ENCODE measurements around the gene ME1. TPM values are rescaled to one million over a fixed set of nuclear protein-coding genes. Genes with fewer than 3 reads are reported as not detected.

ME1 gene
- total RNA-seq, 1 donor from 2014 or later, result 2.6 TPM

- Histone ChIP-seq H3K27me3 (ENCODE audit: control insufficient read depth in 3 of 3, insufficient read depth in 3 of 3, low read length in 3 of 3) (no peaks in the 10 kb centered on the region), H3K4me1 (ENCODE audit: control insufficient read depth in 3 of 3, insufficient read depth in 3 of 3, low read length in 3 of 3) (no peaks in the 10 kb centered on the region), H3K9ac (ENCODE audit: low read depth in 1 of 3, low read length in 3 of 3) (no peak overlapping the region), H3K27ac (ENCODE audit: low read depth, low read length) (no peak overlapping the region), H3K36me3 (ENCODE audit: control insufficient read depth in 3 of 3, insufficient read depth in 3 of 3, low read length in 3 of 3) (no peaks in the 10 kb centered on the region), H3K4me3 (ENCODE audit: low read length in 3 of 3) (no peak overlapping the region), H3K9me3 (ENCODE audit: control insufficient read depth in 3 of 3, low read length in 3 of 3) (no peaks in the 10 kb centered on the region)
Measured at GRCh38 chr6:83411731-83412130, 19.1 kb downstream of the ME1 start.

GRCh38 chr6:83403191-83403590 lies 27.7 kb downstream of the ME1 start:
- Histone ChIP-seq H3K4me1 (ENCODE audit: control insufficient read depth in 3 of 3, insufficient read depth in 3 of 3, low read length in 3 of 3) (no peaks in the 10 kb centered on the region), H3K9ac (ENCODE audit: low read depth in 1 of 3, low read length in 3 of 3) (no peak overlapping the region), H3K9me3 (ENCODE audit: control insufficient read depth in 3 of 3, low read length in 3 of 3) (no peaks in the 10 kb centered on the region), H3K27me3 (ENCODE audit: control insufficient read depth in 3 of 3, insufficient read depth in 3 of 3, low read length in 3 of 3) (no peaks in the 10 kb centered on the region), H3K36me3 (ENCODE audit: control insufficient read depth in 3 of 3, insufficient read depth in 3 of 3, low read length in 3 of 3) (peaks cover 2 to 5% (median 3%) of the 10 kb centered on the region in 3 donors), H3K27ac (ENCODE audit: low read depth, low read length) (no peak overlapping the region), H3K4me3 (ENCODE audit: low read length in 3 of 3) (no peak overlapping the region)

- Histone ChIP-seq H3K27ac (ENCODE audit: low read depth, low read length) (no peak overlapping the region), H3K27me3 (ENCODE audit: control insufficient read depth in 3 of 3, insufficient read depth in 3 of 3, low read length in 3 of 3) (no peaks in the 10 kb centered on the region), H3K36me3 (ENCODE audit: control insufficient read depth in 3 of 3, insufficient read depth in 3 of 3, low read length in 3 of 3) (peaks cover 4 to 6% (median 5%) of the 10 kb centered on the region in 3 donors), H3K9me3 (ENCODE audit: control insufficient read depth in 3 of 3, low read length in 3 of 3) (no peaks in the 10 kb centered on the region), H3K4me1 (ENCODE audit: control insufficient read depth in 3 of 3, insufficient read depth in 3 of 3, low read length in 3 of 3) (no peaks in the 10 kb centered on the region), H3K4me3 (ENCODE audit: low read length in 3 of 3) (no peak overlapping the region), H3K9ac (ENCODE audit: low read depth in 1 of 3, low read length in 3 of 3) (no peak overlapping the region)
Measured at GRCh38 chr6:83389606-83390005, 41.2 kb downstream of the ME1 start.

- Histone ChIP-seq H3K36me3 (ENCODE audit: control insufficient read depth in 3 of 3, insufficient read depth in 3 of 3, low read length in 3 of 3) (no peaks in the 10 kb centered on the region), H3K9ac (ENCODE audit: low read depth in 1 of 3, low read length in 3 of 3) (no peak overlapping the region), H3K4me1 (ENCODE audit: control insufficient read depth in 3 of 3, insufficient read depth in 3 of 3, low read length in 3 of 3) (no peaks in the 10 kb centered on the region), H3K9me3 (ENCODE audit: control insufficient read depth in 3 of 3, low read length in 3 of 3) (no peaks in the 10 kb centered on the region), H3K4me3 (ENCODE audit: low read length in 3 of 3) (no peak overlapping the region), H3K27ac (ENCODE audit: low read depth, low read length) (no peak overlapping the region), H3K27me3 (ENCODE audit: control insufficient read depth in 3 of 3, insufficient read depth in 3 of 3, low read length in 3 of 3) (no peaks in the 10 kb centered on the region)
Measured at GRCh38 chr6:83385473-83385872, 45.4 kb downstream of the ME1 start.

GRCh38 chr6:83384751-83385150 lies 46.1 kb downstream of the ME1 start:
- H3K4me3 ChIP-seq (ENCODE audit: low read length in 3 of 3), result no peak overlapping the region
- no peaks in the 10 kb centered on the region for H3K36me3 ChIP-seq (ENCODE audit: control insufficient read depth in 3 of 3, insufficient read depth in 3 of 3, low read length in 3 of 3)
- no peak overlapping the region for H3K9ac ChIP-seq (ENCODE audit: low read depth in 1 of 3, low read length in 3 of 3)
- H3K4me1 ChIP-seq (ENCODE audit: control insufficient read depth in 3 of 3, insufficient read depth in 3 of 3, low read length in 3 of 3), result no peaks in the 10 kb centered on the region
- H3K27me3 ChIP-seq (ENCODE audit: control insufficient read depth in 3 of 3, insufficient read depth in 3 of 3, low read length in 3 of 3), result no peaks in the 10 kb centered on the region
- no peak overlapping the region for H3K27ac ChIP-seq (ENCODE audit: low read depth, low read length)
- no peaks in the 10 kb centered on the region for H3K9me3 ChIP-seq (ENCODE audit: control insufficient read depth in 3 of 3, low read length in 3 of 3)

GRCh38 chr6:83381949-83382348 lies 48.9 kb downstream of the ME1 start:
- no peak overlapping the region for H3K27ac ChIP-seq (ENCODE audit: low read depth, low read length)
- no peaks in the 10 kb centered on the region for H3K36me3 ChIP-seq (ENCODE audit: control insufficient read depth in 3 of 3, insufficient read depth in 3 of 3, low read length in 3 of 3)
- H3K4me3 ChIP-seq (ENCODE audit: low read length in 3 of 3), result no peak overlapping the region
- no peaks in the 10 kb centered on the region for H3K4me1 ChIP-seq (ENCODE audit: control insufficient read depth in 3 of 3, insufficient read depth in 3 of 3, low read length in 3 of 3)
- H3K9ac ChIP-seq (ENCODE audit: low read depth in 1 of 3, low read length in 3 of 3), result no peak overlapping the region
- no peaks in the 10 kb centered on the region for H3K9me3 ChIP-seq (ENCODE audit: control insufficient read depth in 3 of 3, low read length in 3 of 3)
- H3K27me3 ChIP-seq (ENCODE audit: control insufficient read depth in 3 of 3, insufficient read depth in 3 of 3, low read length in 3 of 3), result no peaks in the 10 kb centered on the region

GRCh38 chr6:83378621-83379388 lies 52.0 kb downstream of the ME1 start:
- Histone ChIP-seq H3K4me1 (ENCODE audit: control insufficient read depth in 3 of 3, insufficient read depth in 3 of 3, low read length in 3 of 3) (no peaks in the 10 kb centered on the region), H3K27ac (ENCODE audit: low read depth, low read length) (no peak overlapping the region), H3K9ac (ENCODE audit: low read depth in 1 of 3, low read length in 3 of 3) (no peak overlapping the region), H3K36me3 (ENCODE audit: control insufficient read depth in 3 of 3, insufficient read depth in 3 of 3, low read length in 3 of 3) (no peaks in the 10 kb centered on the region), H3K4me3 (ENCODE audit: low read length in 3 of 3) (no peak overlapping the region), H3K27me3 (ENCODE audit: control insufficient read depth in 3 of 3, insufficient read depth in 3 of 3, low read length in 3 of 3) (no peaks in the 10 kb centered on the region), H3K9me3 (ENCODE audit: control insufficient read depth in 3 of 3, low read length in 3 of 3) (no peaks in the 10 kb centered on the region)

GRCh38 chr6:83371423-83371822 lies 59.4 kb downstream of the ME1 start:
- H3K27ac ChIP-seq (ENCODE audit: low read depth, low read length), result no peak overlapping the region
- no peaks in the 10 kb centered on the region for H3K27me3 ChIP-seq (ENCODE audit: control insufficient read depth in 3 of 3, insufficient read depth in 3 of 3, low read length in 3 of 3)
- H3K4me1 ChIP-seq (ENCODE audit: control insufficient read depth in 3 of 3, insufficient read depth in 3 of 3, low read length in 3 of 3), result peaks cover 0 to 3% (median 2%) of the 10 kb centered on the region in 3 donors
- no peak overlapping the region for H3K9ac ChIP-seq (ENCODE audit: low read depth in 1 of 3, low read length in 3 of 3)
- no peaks in the 10 kb centered on the region for H3K9me3 ChIP-seq (ENCODE audit: control insufficient read depth in 3 of 3, low read length in 3 of 3)
- H3K4me3 ChIP-seq (ENCODE audit: low read length in 3 of 3), result no peak overlapping the region
- no peaks in the 10 kb centered on the region for H3K36me3 ChIP-seq (ENCODE audit: control insufficient read depth in 3 of 3, insufficient read depth in 3 of 3, low read length in 3 of 3)

GRCh38 chr6:83370567-83370966 lies 60.3 kb downstream of the ME1 start:
- H3K27me3 ChIP-seq (ENCODE audit: control insufficient read depth in 3 of 3, insufficient read depth in 3 of 3, low read length in 3 of 3), result no peaks in the 10 kb centered on the region
- no peaks in the 10 kb centered on the region for H3K36me3 ChIP-seq (ENCODE audit: control insufficient read depth in 3 of 3, insufficient read depth in 3 of 3, low read length in 3 of 3)
- H3K9ac ChIP-seq (ENCODE audit: low read depth in 1 of 3, low read length in 3 of 3), result no peak overlapping the region
- peaks cover 7 to 11% (median 7%) of the 10 kb centered on the region in 3 donors for H3K4me1 ChIP-seq (ENCODE audit: control insufficient read depth in 3 of 3, insufficient read depth in 3 of 3, low read length in 3 of 3)
- no peak overlapping the region for H3K27ac ChIP-seq (ENCODE audit: low read depth, low read length)
- H3K4me3 ChIP-seq (ENCODE audit: low read length in 3 of 3), result no peak overlapping the region
- no peaks in the 10 kb centered on the region for H3K9me3 ChIP-seq (ENCODE audit: control insufficient read depth in 3 of 3, low read length in 3 of 3)

GRCh38 chr6:83369692-83370091 lies 61.2 kb downstream of the ME1 start:
- no peaks in the 10 kb centered on the region for H3K9me3 ChIP-seq (ENCODE audit: control insufficient read depth in 3 of 3, low read length in 3 of 3)
- no peak overlapping the region for H3K9ac ChIP-seq (ENCODE audit: low read depth in 1 of 3, low read length in 3 of 3)
- no peaks in the 10 kb centered on the region for H3K27me3 ChIP-seq (ENCODE audit: control insufficient read depth in 3 of 3, insufficient read depth in 3 of 3, low read length in 3 of 3)
- H3K4me1 ChIP-seq (ENCODE audit: control insufficient read depth in 3 of 3, insufficient read depth in 3 of 3, low read length in 3 of 3), result peaks cover 7 to 11% (median 9%) of the 10 kb centered on the region in 3 donors
- H3K27ac ChIP-seq (ENCODE audit: low read depth, low read length), result no peak overlapping the region
- H3K4me3 ChIP-seq (ENCODE audit: low read length in 3 of 3), result no peak overlapping the region
- no peaks in the 10 kb centered on the region for H3K36me3 ChIP-seq (ENCODE audit: control insufficient read depth in 3 of 3, insufficient read depth in 3 of 3, low read length in 3 of 3)
